Measurements from ENCODE around the gene GLT8D1.

Gene GLT8D1

GRCh38 chr3:52724511-52724910 is 18.9 kb upstream of the GLT8D1 start:
- DNase-seq (ENCODE audit: insufficient read length) (no peak), FAIRE-seq (no peak)
- TF ChIP-seq POLR2AphosphoS5 (IDR thresholded peaks at IDR 0.05; ENCODE audit: low read depth, low read length) (no peak), TAF1 (IDR thresholded peaks at IDR 0.05; ENCODE audit: borderline replicate concordance, low read depth, low read length) (no peak), POLR2A (IDR thresholded peaks at IDR 0.05; ENCODE audit: low read depth, low read length) (no peak)

- TF ChIP-seq POLR2A (IDR thresholded peaks at IDR 0.05; ENCODE audit: low read depth, low read length) (no peak), POLR2AphosphoS5 (IDR thresholded peaks at IDR 0.05; ENCODE audit: low read depth, low read length) (no peak), TAF1 (IDR thresholded peaks at IDR 0.05; ENCODE audit: borderline replicate concordance, low read depth, low read length) (no peak)
- DNase-seq (ENCODE audit: insufficient read length) = no peak
- no peak for FAIRE-seq
These were observed 18.3 kb upstream of the GLT8D1 start for GRCh38 chr3:52723935-52724334.

GRCh38 chr3:52722491-52722890 is 16.9 kb upstream of the GLT8D1 start:
- DNase-seq (ENCODE audit: insufficient read length) (no peak), FAIRE-seq (no peak)
- TF ChIP-seq POLR2A (IDR thresholded peaks at IDR 0.05; ENCODE audit: low read depth, low read length) (no peak), POLR2AphosphoS5 (IDR thresholded peaks at IDR 0.05; ENCODE audit: low read depth, low read length) (no peak)

GRCh38 chr3:52721730-52722008 is 16.1 kb upstream of the GLT8D1 start:
- FAIRE-seq (no peak), DNase-seq (ENCODE audit: insufficient read length) (no peak)
- TF ChIP-seq POLR2AphosphoS5 (IDR thresholded peaks at IDR 0.05; ENCODE audit: low read depth, low read length) = no peak
- TF ChIP-seq POLR2A (IDR thresholded peaks at IDR 0.05; ENCODE audit: low read depth, low read length) = no peak
- no peak for TF ChIP-seq TAF1 (IDR thresholded peaks at IDR 0.05; ENCODE audit: borderline replicate concordance, low read depth, low read length)

GRCh38 chr3:52721002-52721729 is 15.6 kb upstream of the GLT8D1 start:
- TF ChIP-seq TAF1 (IDR thresholded peaks at IDR 0.05; ENCODE audit: borderline replicate concordance, low read depth, low read length) (no peak), POLR2AphosphoS5 (IDR thresholded peaks at IDR 0.05; ENCODE audit: low read depth, low read length) (no peak), POLR2A (IDR thresholded peaks at IDR 0.05; ENCODE audit: low read depth, low read length) (no peak)
- FAIRE-seq (peak; percentile 99), DNase-seq (ENCODE audit: insufficient read length) (no peak)

- FAIRE-seq (no peak), DNase-seq (ENCODE audit: insufficient read length) (no peak)
- no peak for TF ChIP-seq TAF1 (IDR thresholded peaks at IDR 0.05; ENCODE audit: borderline replicate concordance, low read depth, low read length)
- no peak for TF ChIP-seq POLR2A (IDR thresholded peaks at IDR 0.05; ENCODE audit: low read depth, low read length)
- TF ChIP-seq POLR2AphosphoS5 (IDR thresholded peaks at IDR 0.05; ENCODE audit: low read depth, low read length) = no peak
These were observed 14.0 kb upstream of the GLT8D1 start for GRCh38 chr3:52719618-52720017.

GRCh38 chr3:52715714-52716305 is 10.2 kb upstream of the GLT8D1 start:
- DNase-seq (ENCODE audit: insufficient read length) (no peak), FAIRE-seq (no peak)
- TF ChIP-seq TAF1 (IDR thresholded peaks at IDR 0.05; ENCODE audit: borderline replicate concordance, low read depth, low read length) = no peak
- no peak for TF ChIP-seq POLR2AphosphoS5 (IDR thresholded peaks at IDR 0.05; ENCODE audit: low read depth, low read length)
- TF ChIP-seq POLR2A (IDR thresholded peaks at IDR 0.05; ENCODE audit: low read depth, low read length) = no peak

GRCh38 chr3:52714335-52715302 is 9.0 kb upstream of the GLT8D1 start:
- no peak for FAIRE-seq
- no peak for DNase-seq (ENCODE audit: insufficient read length)
- TF ChIP-seq POLR2A (IDR thresholded peaks at IDR 0.05; ENCODE audit: low read depth, low read length) = no peak
- no peak for TF ChIP-seq TAF1 (IDR thresholded peaks at IDR 0.05; ENCODE audit: borderline replicate concordance, low read depth, low read length)
- no peak for TF ChIP-seq POLR2AphosphoS5 (IDR thresholded peaks at IDR 0.05; ENCODE audit: low read depth, low read length)

- DNase-seq (ENCODE audit: insufficient read length) (no peak), FAIRE-seq (no peak)
- TF ChIP-seq POLR2A (IDR thresholded peaks at IDR 0.05; ENCODE audit: low read depth, low read length) (no peak), POLR2AphosphoS5 (IDR thresholded peaks at IDR 0.05; ENCODE audit: low read depth, low read length) (no peak), TAF1 (IDR thresholded peaks at IDR 0.05; ENCODE audit: borderline replicate concordance, low read depth, low read length) (no peak)
These were observed 7.0 kb upstream of the GLT8D1 start for GRCh38 chr3:52712291-52713212.

- no peak for DNase-seq (ENCODE audit: insufficient read length)
- no peak for TF ChIP-seq POLR2AphosphoS5 (IDR thresholded peaks at IDR 0.05; ENCODE audit: low read depth, low read length)
- no peak for TF ChIP-seq TAF1 (IDR thresholded peaks at IDR 0.05; ENCODE audit: borderline replicate concordance, low read depth, low read length)
- no peak for TF ChIP-seq POLR2A (IDR thresholded peaks at IDR 0.05; ENCODE audit: low read depth, low read length)
- peak; percentile 67 for FAIRE-seq
These were observed 4.9 kb upstream of the GLT8D1 start for GRCh38 chr3:52710512-52710911.

GRCh38 chr3:52707585-52707984 is 2.0 kb upstream of the GLT8D1 start:
- no peak for TF ChIP-seq POLR2AphosphoS5 (IDR thresholded peaks at IDR 0.05; ENCODE audit: low read depth, low read length)
- TF ChIP-seq POLR2A (IDR thresholded peaks at IDR 0.05; ENCODE audit: low read depth, low read length) = no peak
- no peak for TF ChIP-seq TAF1 (IDR thresholded peaks at IDR 0.05; ENCODE audit: borderline replicate concordance, low read depth, low read length)
- DNase-seq (ENCODE audit: insufficient read length) = no peak
- no peak for FAIRE-seq
